Heart left ventricle (tissue), 16 donors: ENCODE measurements around the gene TEP1. TPM values are rescaled to one million over a fixed set of nuclear protein-coding genes. Genes with fewer than 3 reads are reported as not detected.

Experiments
- ATAC-seq, 4 donors: fragments of 200-7000 bp; cut with Tn5 transposase; one replicate each; pipeline ENCODE4 v1.9.1; 2020 to 2022; ENCODE audit warnings: moderate library complexity in 4 of 4, mild to moderate bottlenecking in 3 of 4, moderate number of reproducible peaks in 1 of 4
- DNase-seq, 5 donors: peaks; one replicate each; pipeline ENCODE4 v3.0.0-alpha.2; 2020
- H3K27ac ChIP-seq, 12 donors: fragments of 200-600 bp; sonication (generic) in 4 of 12; one replicate each; pipeline versions ENCODE4 v1.5.0 to v1.8.0; 2016 to 2022; ENCODE audit warnings: mild to moderate bottlenecking in 2 of 12
- H3K27me3 ChIP-seq, 9 donors: fragments of 200-600 bp; sonication (generic) in 2 of 9; one replicate each; pipeline versions ENCODE4 v1.5.1 to v1.8.0; 2016 to 2022; ENCODE audit warnings: mild to moderate bottlenecking in 3 of 9
- H3K36me3 ChIP-seq, 9 donors: fragments of 200-600 bp; sonication (generic) in 2 of 9; one replicate each; pipeline versions ENCODE4 v1.5.0 to v1.8.0; 2018 to 2022; ENCODE audit warnings: mild to moderate bottlenecking in 2 of 9
- H3K4me1 ChIP-seq, 12 donors: fragments of 200-600 bp; sonication (generic) in 4 of 12; one replicate each; pipeline versions ENCODE4 v1.5.0 to v1.8.0; 2016 to 2022; ENCODE audit warnings: mild to moderate bottlenecking in 3 of 12
- H3K4me3 ChIP-seq, 12 donors: fragments of 200-600 bp; sonication (generic) in 4 of 12; one replicate each; pipeline versions ENCODE4 v1.5.0 to v1.8.0; 2017 to 2022; ENCODE audit warnings: mild to moderate bottlenecking in 9 of 12, moderate library complexity in 4 of 12
- H3K9me3 ChIP-seq, 12 donors: fragments of 200-600 bp; sonication (generic) in 4 of 12; one replicate each; pipeline versions ENCODE4 v1.5.0 to v1.8.0; 2016 to 2022; ENCODE audit warnings: mild to moderate bottlenecking in 1 of 12
- POLR2A ChIP-seq, 2 donors: fragments of 450-650 bp; IDR thresholded peaks; one replicate each; pipeline ENCODE4 v1.6.1; 2017; ENCODE audit warnings: antibody characterized with exemption in 2 of 2, mild to moderate bottlenecking in 2 of 2, moderate library complexity in 2 of 2
- WGBS, 4 donors: extraction: QIAGEN DNeasy Blood & Tissue Kit in 2 of 4; methylation state at CpG; one replicate each; pipeline versions ENCODE4 v1.1.5 to v1.1.7; 2013 to 2018; 5-methylcytosine and 5-hydroxymethylcytosine counted together
- intact Hi-C, 10 donors: fragments of 100-400 bp; cut with DNase I; formaldehyde crosslinking; loops; one replicate each; pipeline versions ENCODE4 v1.11.1 to v1.14.2; 2022
- polyA plus RNA-seq, 2 donors: library from polyadenylated mRNA; stranded (reverse); fragments of 200-250 nt; gene quantifications; one replicate each; pipeline ENCODE4 v1.2.3, GENCODE V29; 2013
- total RNA-seq, 9 donors: library from RNA; depleted of rRNA in 2 of 9; stranded (reverse); fragments of >200 nt in 2 of 9; fragmentation: NEBNext Ultra II Directional in 3 of 9; extraction: Animal tissue kit (Norgen Biotek cat#: 25700) in 3 of 9; gene quantifications; one replicate each; pipeline versions ENCODE4 v1.1.0 to v1.2.4, GENCODE V29; 2016 to 2023
- TF ChIP-seq, protein P1 (sequence below), 12 donors: fragments of 200-600 bp; sonication (generic) in 4 of 12; IDR thresholded peaks; one replicate each; pipeline versions ENCODE4 v1.5.0 to v1.8.0; 2018 to 2022; ENCODE audit warnings: antibody characterized with exemption in 12 of 12, mild to moderate bottlenecking in 5 of 12
- donor health status: ischemic (EF 13 %, LVEDD 7.1; RV severe dilation, severe dysfunction).
- donor health status: healthy with polysubstance abuse.
- donor health status: DM: no; HTN: yes; CAD: no.
- donor health status: DM: no; HTN: no; CAD: no.
- donor health status: ischemic (EF 25% LVEDD 6.9; RV normal size, moderate dysfunction).
- donor health status: ischemic (EF 25% LVEDD 5.7; RV mildly dilated, moderate dysfunction).
- donor health status: healthy.
- donor health status: DM: yes; HTN: yes; CAD: no.
- donor health status: ischemic (EF 35%, LVEDD 5.7; RV mildly dilated, moderate dysfunction).
- donor health status: nonischemic (EF 11% LVEDD 7.7; RV severe dilation, severe dysfunction).
- donor health status: DM: yes; HTN: yes; CAD: no.
- donor health status: PGD.
- donor health status: ischemic (EF 29% LVEDD 5.4; RV normal size, mild dysfunction).
- donor health status: nonischemic (EF 23%, LVEDD 6.1; RV moderate dilation, normal function).

The TEP1 gene
- total and polyA plus RNA-seq, 11 donors, result 4.1 to 31.3 (median 9.7) TPM

DNA sequence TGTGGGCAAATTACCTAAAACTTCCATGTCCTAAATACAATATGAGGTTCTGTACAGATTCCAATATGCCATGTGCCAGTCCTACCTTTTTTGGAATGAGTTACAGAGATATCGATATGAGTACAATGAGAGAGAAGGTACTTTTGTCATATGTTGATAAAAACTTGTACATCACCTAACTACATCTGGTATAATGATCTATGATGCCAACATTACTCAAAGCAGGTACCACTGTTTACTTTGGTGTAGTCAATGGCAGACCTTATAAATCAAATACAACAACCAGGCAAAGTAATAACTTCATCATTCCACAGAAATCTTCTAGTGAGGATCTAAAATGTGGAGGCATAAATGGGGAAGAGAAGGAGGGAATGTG is 12.7 kb downstream of the TEP1 start:
- 92 to 100% (median 97%) methylated on average over 1 of the region's 1 CpG for WGBS, 4 donors
- no peak for TF ChIP-seq POLR2A (IDR thresholded peaks at IDR 0.05)
- TF ChIP-seq, protein P1, sequence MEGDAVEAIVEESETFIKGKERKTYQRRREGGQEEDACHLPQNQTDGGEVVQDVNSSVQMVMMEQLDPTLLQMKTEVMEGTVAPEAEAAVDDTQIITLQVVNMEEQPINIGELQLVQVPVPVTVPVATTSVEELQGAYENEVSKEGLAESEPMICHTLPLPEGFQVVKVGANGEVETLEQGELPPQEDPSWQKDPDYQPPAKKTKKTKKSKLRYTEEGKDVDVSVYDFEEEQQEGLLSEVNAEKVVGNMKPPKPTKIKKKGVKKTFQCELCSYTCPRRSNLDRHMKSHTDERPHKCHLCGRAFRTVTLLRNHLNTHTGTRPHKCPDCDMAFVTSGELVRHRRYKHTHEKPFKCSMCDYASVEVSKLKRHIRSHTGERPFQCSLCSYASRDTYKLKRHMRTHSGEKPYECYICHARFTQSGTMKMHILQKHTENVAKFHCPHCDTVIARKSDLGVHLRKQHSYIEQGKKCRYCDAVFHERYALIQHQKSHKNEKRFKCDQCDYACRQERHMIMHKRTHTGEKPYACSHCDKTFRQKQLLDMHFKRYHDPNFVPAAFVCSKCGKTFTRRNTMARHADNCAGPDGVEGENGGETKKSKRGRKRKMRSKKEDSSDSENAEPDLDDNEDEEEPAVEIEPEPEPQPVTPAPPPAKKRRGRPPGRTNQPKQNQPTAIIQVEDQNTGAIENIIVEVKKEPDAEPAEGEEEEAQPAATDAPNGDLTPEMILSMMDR (IDR thresholded peaks at IDR 0.05), result no peak
- intact Hi-C loops, result no loop called here
- no peaks in the 10 kb centered on the region for H3K9me3 ChIP-seq
- DNase-seq (no peak), ATAC-seq (no peak)
- no peak overlapping the region for H3K4me3 ChIP-seq
- no peaks in the 10 kb centered on the region for H3K4me1 ChIP-seq
- H3K27me3 ChIP-seq, result no peaks in the 10 kb centered on the region
- peaks cover 0 to 100% (median 97%) of the 10 kb centered on the region in 9 donors for H3K36me3 ChIP-seq
- H3K27ac ChIP-seq, result no peak overlapping the region

GRCh38 chr14:20397511-20397910 is 15.8 kb downstream of the TEP1 start:
- 92 to 95% (median 93%) methylated on average over 3 of the region's 3 CpGs for WGBS, 4 donors
- Histone ChIP-seq H3K4me1 (no peaks in the 10 kb centered on the region), H3K9me3 (no peaks in the 10 kb centered on the region), H3K27ac (no peak overlapping the region), H3K4me3 (no peak overlapping the region), H3K36me3 (peaks cover 0 to 100% (median 96%) of the 10 kb centered on the region in 9 donors), H3K27me3 (no peaks in the 10 kb centered on the region)
- intact Hi-C loops, result no loop called here
- DNase-seq, result no peak
- ATAC-seq, result no peak
- TF ChIP-seq, protein P1 (IDR thresholded peaks at IDR 0.05), result no peak
- no peak for TF ChIP-seq POLR2A (IDR thresholded peaks at IDR 0.05)

GRCh38 chr14:20391505-20391904 is 21.8 kb downstream of the TEP1 start:
- ATAC-seq, result no peak
- no peak overlapping the region for H3K4me3 ChIP-seq
- DNase-seq, result no peak
- H3K9me3 ChIP-seq, result no peaks in the 10 kb centered on the region
- no peaks in the 10 kb centered on the region for H3K4me1 ChIP-seq
- no peaks in the 10 kb centered on the region for H3K27me3 ChIP-seq
- no peak overlapping the region for H3K27ac ChIP-seq
- TF ChIP-seq POLR2A (IDR thresholded peaks at IDR 0.05), result no peak
- TF ChIP-seq, protein P1 (IDR thresholded peaks at IDR 0.05), result no peak
- H3K36me3 ChIP-seq, result peaks cover 0 to 100% (median 97%) of the 10 kb centered on the region in 9 donors
- WGBS, 4 donors, result 95 to 99% (median 97%) methylated on average over 4 of the region's 4 CpGs
- intact Hi-C loops, result no loop called here

DNA sequence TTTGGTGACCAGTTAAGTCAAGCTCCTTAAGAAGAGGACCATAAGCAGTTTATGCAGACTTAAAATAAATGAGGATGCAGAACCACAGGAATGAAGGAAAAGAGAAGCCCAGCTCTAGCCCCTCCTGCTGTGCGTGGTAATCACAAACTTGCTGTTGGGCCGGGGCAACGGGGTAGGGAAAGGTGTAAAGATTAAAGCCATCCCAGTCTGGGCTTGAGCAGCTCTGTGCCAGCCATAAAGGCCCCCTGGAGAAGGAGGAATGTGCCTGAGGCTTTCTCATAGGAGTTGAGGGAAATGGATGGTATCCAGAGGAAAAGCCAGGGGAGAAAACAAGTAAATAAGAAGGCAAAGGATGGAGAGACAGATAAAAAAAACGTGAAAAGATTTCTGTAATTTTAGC is 25.1 kb downstream of the TEP1 start:
- DNase-seq, result no peak
- H3K9me3 ChIP-seq, result no peaks in the 10 kb centered on the region
- WGBS, 4 donors, result 55 to 68% (median 64%) methylated on average over 4 of the region's 4 CpGs
- intact Hi-C loops, result no loop called here
- TF ChIP-seq, protein P1 (IDR thresholded peaks at IDR 0.05), result no peak
- no peak for TF ChIP-seq POLR2A (IDR thresholded peaks at IDR 0.05)
- peaks cover 2 to 100% (median 98%) of the 10 kb centered on the region in 9 donors for H3K36me3 ChIP-seq
- no peaks in the 10 kb centered on the region for H3K27me3 ChIP-seq
- no peak overlapping the region for H3K4me3 ChIP-seq
- H3K4me1 ChIP-seq, result no peaks in the 10 kb centered on the region
- H3K27ac ChIP-seq, result no peak overlapping the region
- ATAC-seq, result no peak
